Ectodermal cell (in vitro differentiated cells): ENCODE results near the gene UVRAG.

Source experiments
- H3K27ac ChIP-seq: 2 replicates; pipeline ENCODE4 v1.7.0; 2013; ENCODE audit warnings: mild to moderate bottlenecking, low read depth, low read length; ENCODE audit not compliant: insufficient read depth, poor library complexity, severe bottlenecking
- H3K27me3 ChIP-seq: 2 replicates; pipeline ENCODE4 v1.7.0; 2013; ENCODE audit warnings: mild to moderate bottlenecking, low read length; ENCODE audit not compliant: insufficient read depth, control insufficient read depth, poor library complexity, severe bottlenecking
- H3K36me3 ChIP-seq: one replicate; pipeline ENCODE4 v1.7.0; 2013; ENCODE audit warnings: low read length; ENCODE audit not compliant: control insufficient read depth, insufficient read depth
- H3K4me1 ChIP-seq: one replicate; pipeline ENCODE4 v1.7.0; 2013; ENCODE audit warnings: low read length; ENCODE audit not compliant: control insufficient read depth, insufficient read depth
- H3K4me3 ChIP-seq: 2 replicates; pipeline ENCODE4 v1.7.0; 2013; ENCODE audit warnings: low read depth, low read length, control low read depth; ENCODE audit not compliant: insufficient read depth
- H3K9me3 ChIP-seq: 2 replicates; pipeline ENCODE4 v1.7.0; 2013; ENCODE audit warnings: mild to moderate bottlenecking, low read length, moderate library complexity; ENCODE audit not compliant: control insufficient read depth
- WGBS, 2 experiments: methylation state at CpG; one replicate each; pipeline ENCODE4 v1.1.7; 2013; ENCODE audit warnings: missing lambda C conversion rate in 2 of 2; 5-methylcytosine and 5-hydroxymethylcytosine counted together

Gene UVRAG

DNA sequence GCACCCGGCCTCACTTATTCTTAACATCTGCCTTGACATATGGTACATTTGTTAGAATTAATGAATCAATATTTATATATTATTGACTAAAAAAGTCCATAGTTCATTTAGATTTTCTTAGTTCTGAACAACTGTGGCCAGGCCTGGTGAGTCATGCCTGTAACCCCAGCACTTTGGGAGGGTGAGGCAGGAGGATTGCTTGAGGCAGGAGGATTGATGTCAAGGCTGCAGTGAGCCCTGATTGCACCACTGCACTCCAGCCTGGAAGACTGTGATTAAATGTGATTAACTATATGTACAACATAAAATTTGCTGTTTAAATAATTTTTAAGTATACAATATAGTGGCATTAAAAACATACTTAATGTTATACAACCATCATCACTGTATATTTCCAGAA lies 5.6 kb downstream of the UVRAG start:
- WGBS, 2 experiments: 100% methylated on average over 1 of the region's 1 CpG; no CpG with 5 or more reads in 1 of the 2 experiments
- no peak overlapping the region for H3K27ac ChIP-seq
- no peaks in the 10 kb centered on the region for H3K9me3 ChIP-seq
- H3K4me1 ChIP-seq: peaks cover 9% of the 10 kb centered on the region
- H3K27me3 ChIP-seq: no peaks in the 10 kb centered on the region
- H3K4me3 ChIP-seq: no peak overlapping the region
- no peaks in the 10 kb centered on the region for H3K36me3 ChIP-seq

DNA sequence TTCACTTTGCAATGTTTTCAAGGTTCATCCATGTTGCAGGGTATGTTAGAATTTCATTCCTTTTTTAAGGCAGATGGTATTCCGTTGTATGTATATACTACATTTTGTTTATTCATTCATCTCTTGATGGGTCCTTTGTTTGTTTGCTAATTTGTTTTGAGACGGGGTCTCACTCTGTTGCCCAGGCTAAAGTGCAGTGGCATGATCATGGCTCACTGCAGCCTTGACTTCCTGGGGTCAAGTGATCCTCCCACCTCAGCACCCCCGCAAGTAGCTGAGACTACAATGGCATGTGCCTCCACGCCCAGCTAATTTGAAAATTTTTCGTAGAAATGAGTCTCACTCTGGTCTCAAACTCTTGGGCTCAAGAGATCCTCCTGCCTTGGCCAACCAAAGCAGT lies 6.2 kb downstream of the UVRAG start:
- no peak overlapping the region for H3K27ac ChIP-seq
- no peaks in the 10 kb centered on the region for H3K36me3 ChIP-seq
- no peaks in the 10 kb centered on the region for H3K27me3 ChIP-seq
- H3K4me3 ChIP-seq: no peak overlapping the region
- peaks cover 9% of the 10 kb centered on the region for H3K4me1 ChIP-seq
- WGBS, 2 experiments: 96 to 97% methylated on average over 4 to 5 of the region's 5 CpGs
- H3K9me3 ChIP-seq: no peaks in the 10 kb centered on the region

DNA sequence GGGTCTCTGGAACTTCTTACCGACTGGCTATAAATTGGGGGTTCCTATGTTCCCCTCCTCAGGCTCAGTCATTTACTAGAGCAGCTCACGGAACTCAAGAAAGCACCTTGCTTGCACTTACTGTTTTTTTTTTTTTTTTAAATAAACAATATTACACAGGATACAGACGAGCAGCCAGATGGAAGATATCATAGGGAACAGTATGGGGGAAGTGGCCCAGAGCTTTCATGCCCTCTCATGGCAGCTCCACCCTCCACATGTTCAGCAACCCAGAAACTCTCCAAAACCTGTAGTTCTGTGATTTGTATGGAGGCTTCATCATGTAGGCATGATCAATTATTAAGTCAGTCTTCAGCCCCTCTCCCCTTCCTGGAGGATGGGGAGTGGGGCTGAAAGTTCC lies 7.5 kb downstream of the UVRAG start:
- WGBS, 2 experiments: 73 to 89% methylated on average over 2 to 3 of the region's 3 CpGs
- Histone ChIP-seq H3K4me3 (no peak overlapping the region), H3K4me1 (no peaks in the 10 kb centered on the region), H3K27me3 (no peaks in the 10 kb centered on the region), H3K27ac (no peak overlapping the region), H3K9me3 (no peaks in the 10 kb centered on the region), H3K36me3 (no peaks in the 10 kb centered on the region)

DNA sequence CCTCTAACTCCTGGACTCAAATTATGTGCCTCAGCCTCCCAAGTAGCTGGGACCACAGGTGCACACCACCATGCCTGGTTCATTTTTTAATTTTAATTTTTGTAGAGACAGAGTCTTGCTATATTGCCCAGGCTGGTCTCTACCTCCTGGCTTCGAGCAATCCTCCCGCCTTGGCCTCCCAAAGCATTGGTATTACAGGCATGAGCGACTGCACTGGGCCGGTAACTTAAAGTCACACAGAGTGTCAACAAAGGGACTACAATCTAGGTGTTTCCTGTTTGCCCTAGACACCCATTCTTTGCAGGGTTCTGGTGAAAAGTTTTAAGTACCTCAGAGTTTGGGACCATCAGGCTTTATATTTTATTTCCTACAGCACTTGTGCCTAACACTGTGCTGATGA lies 8.4 kb downstream of the UVRAG start:
- Histone ChIP-seq H3K4me1 (no peaks in the 10 kb centered on the region), H3K27ac (no peak overlapping the region), H3K27me3 (no peaks in the 10 kb centered on the region), H3K36me3 (no peaks in the 10 kb centered on the region), H3K4me3 (no peak overlapping the region), H3K9me3 (no peaks in the 10 kb centered on the region)
- 92 to 93% methylated on average over 4 of the region's 4 CpGs for WGBS, 2 experiments

DNA sequence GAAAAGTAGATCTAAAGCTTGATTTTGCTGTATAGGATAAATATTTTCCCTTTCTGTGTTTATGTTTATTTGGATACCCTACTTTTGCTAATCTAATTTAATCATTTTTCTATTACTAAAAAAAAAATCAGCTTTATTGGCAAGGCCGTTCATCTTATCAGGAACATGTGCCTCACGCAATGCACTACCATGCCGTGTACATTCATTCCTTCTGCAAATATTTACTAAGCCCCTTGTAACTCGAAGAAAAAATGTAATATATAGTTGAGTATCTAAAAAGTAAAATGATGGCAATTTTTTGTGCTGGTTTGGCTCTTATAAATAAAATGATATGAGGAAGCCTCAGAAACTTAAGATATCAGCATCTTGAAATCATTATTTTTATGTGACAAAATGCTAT lies 8.9 kb downstream of the UVRAG start:
- no peaks in the 10 kb centered on the region for H3K36me3 ChIP-seq
- no peaks in the 10 kb centered on the region for H3K27me3 ChIP-seq
- no peak overlapping the region for H3K27ac ChIP-seq
- 99 to 100% methylated on average over 3 to 4 of the region's 4 CpGs for WGBS, 2 experiments
- H3K4me3 ChIP-seq: no peak overlapping the region
- H3K9me3 ChIP-seq: no peaks in the 10 kb centered on the region
- no peaks in the 10 kb centered on the region for H3K4me1 ChIP-seq

GRCh38 chr11:75826461-75827230 lies 11.6 kb downstream of the UVRAG start:
- Histone ChIP-seq H3K4me1 (no peaks in the 10 kb centered on the region), H3K4me3 (no peak overlapping the region), H3K9me3 (no peaks in the 10 kb centered on the region), H3K27me3 (no peaks in the 10 kb centered on the region), H3K36me3 (no peaks in the 10 kb centered on the region), H3K27ac (no peak overlapping the region)
- WGBS, 2 experiments: 76 to 86% methylated on average over 3 to 4 of the region's 4 CpGs

- Histone ChIP-seq H3K27me3 (no peaks in the 10 kb centered on the region), H3K4me3 (no peak overlapping the region), H3K36me3 (no peaks in the 10 kb centered on the region), H3K27ac (no peak overlapping the region), H3K9me3 (no peaks in the 10 kb centered on the region), H3K4me1 (no peaks in the 10 kb centered on the region)
- 86 to 95% methylated on average over 1 to 4 of the region's 5 CpGs for whole genome bisulfite sequencing, 2 experiments
Measured at GRCh38 chr11:75827562-75827961, 12.6 kb downstream of the UVRAG start.

DNA sequence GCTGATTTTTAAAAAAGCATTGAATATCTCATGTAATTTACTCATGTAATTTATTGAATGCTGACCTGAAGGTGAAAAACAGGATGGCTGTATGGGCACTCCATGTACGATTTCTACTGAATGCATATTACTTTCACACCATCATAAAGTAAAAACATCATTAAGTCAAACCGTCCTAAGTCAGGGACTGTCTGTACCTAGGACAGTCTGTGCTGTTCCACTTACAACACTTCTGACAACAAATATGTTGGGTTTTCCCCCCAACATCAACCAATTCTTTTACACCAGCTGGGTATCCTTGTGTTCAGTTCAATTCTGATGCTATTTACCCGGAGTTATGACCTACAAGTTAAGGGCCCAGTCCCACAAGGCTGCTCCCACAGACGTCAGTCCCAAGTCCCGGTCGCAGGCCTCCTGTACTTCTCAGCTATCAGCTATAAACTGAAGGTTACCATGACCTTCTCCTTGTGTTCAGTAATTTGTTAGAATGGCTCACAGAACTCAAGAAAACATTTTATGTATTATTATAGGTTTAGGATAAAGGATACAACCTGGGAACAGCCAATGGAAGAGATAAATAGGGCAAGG lies 17.0 kb downstream of the UVRAG start:
- H3K27me3 ChIP-seq: no peaks in the 10 kb centered on the region
- no peaks in the 10 kb centered on the region for H3K9me3 ChIP-seq
- 95 to 97% methylated on average over 6 of the region's 6 CpGs for WGBS, 2 experiments
- H3K4me1 ChIP-seq: no peaks in the 10 kb centered on the region
- H3K4me3 ChIP-seq: no peak overlapping the region
- no peaks in the 10 kb centered on the region for H3K36me3 ChIP-seq
- H3K27ac ChIP-seq: no peak overlapping the region

DNA sequence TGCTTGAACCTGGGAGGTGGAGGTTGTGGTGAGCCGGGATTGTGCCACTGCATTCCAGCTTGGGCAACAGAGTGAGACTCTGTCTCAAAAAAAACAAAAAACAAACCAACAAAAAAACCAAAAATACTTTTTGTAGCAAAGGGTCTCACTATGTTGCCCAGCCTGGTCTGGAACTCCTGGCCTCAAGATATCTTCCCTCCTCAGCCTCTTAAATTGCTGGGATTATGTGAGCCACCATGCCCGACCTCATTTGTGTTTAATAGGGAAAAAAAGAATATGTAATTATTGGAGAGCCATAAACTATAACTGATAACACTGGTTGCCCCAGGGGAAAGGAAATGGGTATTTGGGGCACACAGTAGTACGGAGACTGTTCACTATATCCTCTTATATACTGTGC lies 19.7 kb downstream of the UVRAG start:
- no peak overlapping the region for H3K27ac ChIP-seq
- 91 to 100% methylated on average over 1 to 3 of the region's 3 CpGs for WGBS, 2 experiments
- no peaks in the 10 kb centered on the region for H3K36me3 ChIP-seq
- no peaks in the 10 kb centered on the region for H3K4me1 ChIP-seq
- H3K27me3 ChIP-seq: no peaks in the 10 kb centered on the region
- H3K4me3 ChIP-seq: no peak overlapping the region
- H3K9me3 ChIP-seq: no peaks in the 10 kb centered on the region

GRCh38 chr11:75836417-75836816 lies 21.4 kb downstream of the UVRAG start:
- Histone ChIP-seq H3K27me3 (no peaks in the 10 kb centered on the region), H3K4me1 (no peaks in the 10 kb centered on the region), H3K4me3 (no peak overlapping the region), H3K9me3 (no peaks in the 10 kb centered on the region), H3K27ac (no peak overlapping the region), H3K36me3 (no peaks in the 10 kb centered on the region)
- 94 to 96% methylated on average over 3 of the region's 3 CpGs for WGBS, 2 experiments
